Central memory CD8-positive, alpha-beta T cell (primary cell): ENCODE data around the gene GRID1.
"Not testable (repeated sequence)": the region's sequence is repeated elsewhere in the genome, so short reads cannot be mapped to it uniquely, and the experiment has no call there.

Experiments used
- ATAC-seq: fragments of 150-1000 bp; cut with Tn5 transposase; replicated peaks from 2 replicates; pipeline ENCODE4 v1.10.0; 2022; ENCODE audit warnings: mild to moderate bottlenecking, moderate FRiP score, moderate number of reproducible peaks; ENCODE audit not compliant: poor library complexity, severe bottlenecking; ENCODE audit errors: extremely low read depth
- DNase-seq, 2 donors: peaks; one replicate each; pipeline ENCODE4 v3.0.0; 2021; ENCODE audit warnings: low spot score in 2 of 2
- H3K27ac Mint-ChIP-seq: one replicate; pipeline ENCODE4 v1.8.0; 2022; ENCODE audit warnings: low read depth, mild to moderate bottlenecking, moderate library complexity, mixed read lengths
- H3K27me3 Mint-ChIP-seq: one replicate; pipeline ENCODE4 v1.8.0; 2022; ENCODE audit warnings: mixed read lengths
- H3K36me3 Mint-ChIP-seq: one replicate; pipeline ENCODE4 v1.8.0; 2022; ENCODE audit warnings: mild to moderate bottlenecking, moderate library complexity, mixed read lengths; ENCODE audit not compliant: insufficient read depth
- H3K4me1 Mint-ChIP-seq: one replicate; pipeline ENCODE4 v1.8.0; 2022; ENCODE audit warnings: mixed read lengths
- H3K4me3 Mint-ChIP-seq: one replicate; pipeline ENCODE4 v1.8.0; 2022; ENCODE audit warnings: mild to moderate bottlenecking, moderate library complexity, mixed read lengths
- H3K9me3 Mint-ChIP-seq: one replicate; pipeline ENCODE4 v1.8.0; 2022; ENCODE audit warnings: mixed read lengths

Gene GRID1

GRCh38 chr10:86082556-86082955 lies 284.0 kb downstream of the GRID1 start:
- ATAC-seq (no peak), DNase-seq (no peak)
- Mint-ChIP-seq H3K4me1 (no peaks in the 10 kb centered on the region), H3K36me3 (no peaks in the 10 kb centered on the region), H3K27me3 (peaks cover 56% of the 10 kb centered on the region), H3K27ac (no peak overlapping the region), H3K9me3 (no peaks in the 10 kb centered on the region), H3K4me3 (no peak overlapping the region)

GRCh38 chr10:86079088-86079487 lies 287.5 kb downstream of the GRID1 start:
- H3K9me3 Mint-ChIP-seq = peaks cover 5% of the 10 kb centered on the region
- H3K4me3 Mint-ChIP-seq = no peak overlapping the region
- H3K27me3 Mint-ChIP-seq = peaks cover 41% of the 10 kb centered on the region
- no peak for DNase-seq
- no peaks in the 10 kb centered on the region for H3K4me1 Mint-ChIP-seq
- H3K36me3 Mint-ChIP-seq = no peaks in the 10 kb centered on the region
- H3K27ac Mint-ChIP-seq = no peak overlapping the region
- no peak for ATAC-seq

- peaks cover 5% of the 10 kb centered on the region for H3K9me3 Mint-ChIP-seq
- DNase-seq (no peak), ATAC-seq (no peak)
- H3K4me1 Mint-ChIP-seq = no peaks in the 10 kb centered on the region
- peaks cover 44% of the 10 kb centered on the region for H3K27me3 Mint-ChIP-seq
- H3K36me3 Mint-ChIP-seq = no peaks in the 10 kb centered on the region
- no peak overlapping the region for H3K27ac Mint-ChIP-seq
- no peak overlapping the region for H3K4me3 Mint-ChIP-seq
Measured at GRCh38 chr10:86078639-86079035, 288.0 kb downstream of the GRID1 start.

DNA sequence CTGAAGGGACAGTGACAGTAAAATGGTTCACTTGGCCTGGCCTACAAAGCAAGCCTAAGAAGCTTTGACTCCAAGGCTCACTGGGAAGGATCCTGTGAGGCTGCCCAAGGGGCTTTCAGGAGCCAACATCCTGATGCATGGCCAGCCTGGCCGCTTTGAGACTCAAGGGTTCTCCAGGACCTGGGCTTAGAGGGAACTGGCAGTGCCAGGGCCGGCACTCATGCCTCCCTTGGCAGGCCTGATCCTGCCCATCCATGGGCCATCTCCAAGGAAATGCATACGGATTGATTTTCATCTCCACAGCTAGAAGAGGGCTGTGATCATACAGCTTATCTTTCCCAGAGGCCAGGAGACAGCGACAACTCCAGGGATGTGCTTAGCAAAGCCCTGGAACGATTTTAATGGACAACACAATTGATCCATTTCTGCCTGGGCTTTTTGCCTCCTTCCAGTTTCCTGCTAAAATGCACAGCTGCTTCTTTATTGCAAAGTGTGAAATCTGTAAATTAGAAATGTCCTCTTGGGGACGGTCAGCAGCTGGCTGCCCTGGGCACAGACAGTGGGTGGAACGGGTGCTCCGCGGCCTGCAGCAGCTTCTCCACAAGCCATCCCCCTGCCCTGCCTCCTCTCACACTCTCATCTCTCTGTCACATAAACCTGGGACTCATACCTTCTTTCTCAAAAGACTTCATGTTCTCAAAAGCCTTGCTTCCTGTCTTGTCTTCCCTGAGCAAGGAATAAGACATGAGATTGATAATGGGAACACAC lies 288.5 kb downstream of the GRID1 start:
- no peaks in the 10 kb centered on the region for H3K4me1 Mint-ChIP-seq

DNA sequence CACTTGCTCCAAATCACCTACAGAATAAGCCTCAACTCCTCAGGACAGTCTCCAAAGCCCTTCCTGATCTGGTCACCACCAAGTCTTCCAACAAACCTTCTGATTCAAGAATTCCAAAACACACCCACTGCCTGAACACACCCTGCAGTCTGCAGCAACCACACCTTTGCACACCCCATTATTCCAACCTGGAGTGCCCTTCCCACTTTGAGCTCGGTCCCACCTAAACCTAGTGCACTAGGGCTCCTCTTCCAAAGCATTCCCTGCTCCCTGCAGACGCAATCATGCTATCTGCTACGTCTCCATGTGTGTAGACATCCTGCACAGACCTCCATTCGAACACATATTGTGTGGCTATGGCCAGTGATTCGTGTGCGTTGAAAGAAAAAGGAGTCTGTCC lies 289.3 kb downstream of the GRID1 start:
- DNase-seq (no peak), ATAC-seq (no peak)
- H3K4me3 Mint-ChIP-seq = no peak overlapping the region
- H3K36me3 Mint-ChIP-seq = no peaks in the 10 kb centered on the region
- H3K27me3 Mint-ChIP-seq = peaks cover 35% of the 10 kb centered on the region
- no peaks in the 10 kb centered on the region for H3K4me1 Mint-ChIP-seq
- no peak overlapping the region for H3K27ac Mint-ChIP-seq
- peaks cover 5% of the 10 kb centered on the region for H3K9me3 Mint-ChIP-seq

More for the DNA sequence above, 288.5 kb downstream of the GRID1 start:
- ATAC-seq (no peak), DNase-seq (no peak)
- Mint-ChIP-seq H3K27ac (no peak overlapping the region), H3K4me3 (no peak overlapping the region), H3K36me3 (no peaks in the 10 kb centered on the region), H3K27me3 (peaks cover 42% of the 10 kb centered on the region), H3K9me3 (peaks cover 5% of the 10 kb centered on the region)

- not testable (repeated sequence) for ATAC-seq, H3K27ac Mint-ChIP-seq, H3K36me3 Mint-ChIP-seq, H3K9me3 Mint-ChIP-seq, H3K4me1 Mint-ChIP-seq, H3K4me3 Mint-ChIP-seq, DNase-seq
- H3K27me3 Mint-ChIP-seq = peaks cover 35% of the 10 kb centered on the region
Measured at GRCh38 chr10:86076497-86076896, 290.1 kb downstream of the GRID1 start.

DNA sequence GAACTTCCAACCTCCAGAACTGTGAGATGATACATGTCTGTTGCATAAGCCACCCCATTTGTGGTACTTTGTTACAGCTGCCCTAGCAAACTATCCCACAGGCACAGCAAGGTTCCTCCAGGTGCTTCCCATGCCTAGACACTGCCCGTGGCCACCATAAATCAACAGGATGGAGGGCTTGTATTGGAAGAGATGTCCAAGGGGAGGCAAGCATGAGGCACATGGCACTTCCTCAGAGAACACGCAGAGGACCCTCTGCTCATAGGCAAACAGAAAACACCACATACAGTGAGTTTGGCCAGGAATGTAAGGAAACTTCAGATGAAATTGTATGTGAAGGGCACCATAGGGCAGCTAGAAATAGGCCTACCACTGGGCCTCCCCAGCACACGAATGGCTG lies 291.1 kb downstream of the GRID1 start:
- Mint-ChIP-seq H3K4me1 (no peaks in the 10 kb centered on the region), H3K36me3 (no peaks in the 10 kb centered on the region), H3K4me3 (no peak overlapping the region), H3K9me3 (peaks cover 5% of the 10 kb centered on the region), H3K27ac (no peak overlapping the region), H3K27me3 (peaks cover 35% of the 10 kb centered on the region)
- no peak for DNase-seq
- ATAC-seq = no peak

GRCh38 chr10:86074294-86074693 lies 292.3 kb downstream of the GRID1 start:
- DNase-seq = no peak
- Mint-ChIP-seq H3K9me3 (peaks cover 5% of the 10 kb centered on the region), H3K4me1 (no peaks in the 10 kb centered on the region), H3K4me3 (no peak overlapping the region), H3K27ac (no peak overlapping the region), H3K27me3 (peaks cover 35% of the 10 kb centered on the region), H3K36me3 (no peaks in the 10 kb centered on the region)
- ATAC-seq = no peak

DNA sequence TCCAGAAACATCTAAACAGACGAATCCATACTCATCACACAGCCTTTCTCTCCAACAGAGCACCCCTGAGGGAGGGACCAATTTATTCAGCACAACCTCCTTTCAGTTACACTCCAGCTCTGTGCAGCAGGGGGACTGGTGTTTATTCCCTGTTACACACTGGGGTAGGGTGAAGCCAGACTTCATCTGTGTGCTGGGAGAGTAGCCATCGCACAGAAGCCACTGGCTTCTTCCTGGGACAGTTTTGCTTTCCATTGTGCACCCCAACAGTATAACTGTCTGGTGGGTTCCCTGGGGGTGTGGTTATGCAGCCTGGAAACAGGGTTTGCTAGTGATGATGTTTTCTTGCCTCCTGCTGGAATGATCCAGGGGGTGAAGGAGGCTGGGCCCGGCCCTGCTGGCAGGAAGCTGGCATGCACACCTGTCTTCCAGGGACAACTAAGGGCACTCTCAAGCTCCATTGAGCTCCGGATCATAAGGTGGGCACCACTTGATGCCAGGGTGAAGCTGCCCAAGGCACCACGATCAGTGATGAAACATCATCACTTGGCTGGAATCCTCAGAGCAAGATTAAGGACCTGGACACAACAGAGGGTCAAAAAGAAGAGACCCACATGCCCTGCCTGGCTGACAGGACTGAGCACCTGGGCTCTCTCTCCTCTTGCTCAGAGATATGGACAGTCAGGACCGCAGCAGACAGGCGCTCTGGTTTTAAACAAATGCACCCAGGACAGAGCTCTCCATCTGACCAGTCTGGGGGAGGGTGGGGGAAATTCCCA lies 293.2 kb downstream of the GRID1 start:
- Mint-ChIP-seq H3K36me3 (no peaks in the 10 kb centered on the region), H3K27me3 (peaks cover 33% of the 10 kb centered on the region), H3K4me3 (no peak overlapping the region), H3K4me1 (no peaks in the 10 kb centered on the region), H3K27ac (no peak overlapping the region), H3K9me3 (peaks cover 5% of the 10 kb centered on the region)
- ATAC-seq (no peak), DNase-seq (no peak)

DNA sequence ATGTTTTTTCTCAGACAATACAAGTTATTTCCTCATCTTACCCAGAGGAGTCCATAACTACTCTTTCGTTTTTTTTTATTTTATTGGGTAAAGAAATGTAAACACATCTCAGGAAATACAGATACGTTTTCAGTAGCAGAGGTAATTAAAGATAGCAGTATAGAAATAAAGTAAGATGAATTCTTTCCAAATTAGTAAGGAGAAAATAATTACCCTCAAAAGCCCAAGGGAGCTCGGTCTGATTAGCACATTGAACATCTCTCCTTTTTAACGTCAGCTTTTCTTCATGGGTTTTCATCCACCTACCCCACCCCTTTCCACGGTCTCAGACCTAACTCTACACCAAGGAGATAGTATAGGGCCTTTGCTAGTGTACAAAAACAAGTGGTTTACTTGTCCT lies 294.2 kb downstream of the GRID1 start:
- H3K9me3 Mint-ChIP-seq = peaks cover 5% of the 10 kb centered on the region
- H3K4me3 Mint-ChIP-seq = no peak overlapping the region
- no peaks in the 10 kb centered on the region for H3K4me1 Mint-ChIP-seq
- H3K27me3 Mint-ChIP-seq = peaks cover 23% of the 10 kb centered on the region
- H3K36me3 Mint-ChIP-seq = no peaks in the 10 kb centered on the region
- ATAC-seq (no peak), DNase-seq (no peak)
- H3K27ac Mint-ChIP-seq = no peak overlapping the region

GRCh38 chr10:86071758-86072157 lies 294.8 kb downstream of the GRID1 start:
- peaks cover 16% of the 10 kb centered on the region for H3K27me3 Mint-ChIP-seq

GRCh38 chr10:86071145-86071544 lies 295.4 kb downstream of the GRID1 start:
- no peak for ATAC-seq
- no peak for DNase-seq
- Mint-ChIP-seq H3K9me3 (peaks cover 2% of the 10 kb centered on the region), H3K27me3 (peaks cover 18% of the 10 kb centered on the region), H3K27ac (no peak overlapping the region), H3K4me1 (no peaks in the 10 kb centered on the region), H3K36me3 (no peaks in the 10 kb centered on the region), H3K4me3 (no peak overlapping the region)

More at GRCh38 chr10:86071758-86072157, 294.8 kb downstream of the GRID1 start:
- ATAC-seq (no peak), DNase-seq (no peak)
- Mint-ChIP-seq H3K4me1 (no peaks in the 10 kb centered on the region), H3K27ac (no peak overlapping the region), H3K4me3 (no peak overlapping the region), H3K9me3 (peaks cover 5% of the 10 kb centered on the region), H3K36me3 (no peaks in the 10 kb centered on the region)

DNA sequence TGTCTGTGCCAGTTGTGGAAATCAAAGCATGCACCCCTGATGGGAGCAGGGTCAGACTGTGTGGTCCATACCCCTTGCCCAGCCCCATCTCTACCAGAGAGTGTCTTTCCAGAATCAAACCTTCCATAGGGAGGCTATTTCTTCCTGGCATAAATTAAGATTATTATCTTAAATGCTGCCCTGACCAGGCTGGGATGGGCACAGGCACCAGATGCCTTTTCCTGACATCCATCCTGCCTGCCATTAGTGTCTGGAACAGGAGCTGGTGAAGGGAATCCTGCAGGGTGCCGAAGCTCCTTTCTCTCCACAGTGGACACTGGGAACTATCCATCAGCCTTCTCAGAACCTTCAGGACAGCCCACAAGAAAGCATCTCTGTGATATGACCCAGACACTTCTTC lies 296.3 kb downstream of the GRID1 start:
- no peak for ATAC-seq
- no peak overlapping the region for H3K4me3 Mint-ChIP-seq
- H3K9me3 Mint-ChIP-seq = no peaks in the 10 kb centered on the region
- no peaks in the 10 kb centered on the region for H3K36me3 Mint-ChIP-seq
- no peak overlapping the region for H3K27ac Mint-ChIP-seq
- no peak for DNase-seq
- H3K4me1 Mint-ChIP-seq = no peaks in the 10 kb centered on the region
- peaks cover 27% of the 10 kb centered on the region for H3K27me3 Mint-ChIP-seq
